Stimulated activated CD8-positive, alpha-beta memory T cell treated with anti-CD3 and anti-CD28 coated beads, Interleukin-2, amount 100 ng/mL, for 48 hours (primary cell): ENCODE results near the gene SAMD11.

Source experiments
- DNase-seq, 2 donors: peaks; one replicate each; pipeline ENCODE4 v3.0.0-alpha.2; 2020; ENCODE audit warnings: low read depth in 2 of 2

The SAMD11 gene

DNA sequence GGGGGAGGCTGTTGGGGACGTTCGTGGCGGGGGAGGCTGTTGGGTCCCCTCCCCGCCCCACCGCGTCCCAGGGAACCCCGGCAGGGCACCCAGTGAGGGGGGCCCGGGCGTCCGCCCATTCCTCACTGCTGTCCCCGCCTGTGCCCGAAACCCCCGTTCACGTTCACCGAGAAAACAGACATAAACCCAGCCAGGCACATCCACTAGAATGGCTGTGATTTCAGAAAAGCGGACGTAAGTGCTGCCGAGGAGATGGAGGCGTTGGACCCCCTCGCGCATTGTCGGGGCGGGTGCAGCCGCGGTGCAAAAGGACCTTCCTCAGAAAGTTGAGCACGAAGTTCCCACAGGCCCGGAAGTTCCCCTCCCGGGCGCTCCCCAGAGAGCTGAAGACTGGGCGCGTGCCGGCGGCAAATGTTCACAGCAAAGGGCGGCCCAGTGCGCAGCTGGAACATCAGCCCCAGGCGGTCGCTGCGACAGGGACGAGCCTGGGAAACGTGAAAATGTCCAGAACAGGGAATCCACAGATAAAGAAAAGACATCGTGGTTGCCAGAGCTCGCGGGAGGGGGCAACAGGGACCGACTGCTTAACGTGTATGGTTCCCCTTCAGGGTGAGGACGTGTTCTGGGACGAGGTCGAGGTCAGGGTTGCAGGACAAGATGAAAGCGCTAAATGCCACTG lies 18.5 kb upstream of the SAMD11 start:
- DNase-seq, result no peak

DNA sequence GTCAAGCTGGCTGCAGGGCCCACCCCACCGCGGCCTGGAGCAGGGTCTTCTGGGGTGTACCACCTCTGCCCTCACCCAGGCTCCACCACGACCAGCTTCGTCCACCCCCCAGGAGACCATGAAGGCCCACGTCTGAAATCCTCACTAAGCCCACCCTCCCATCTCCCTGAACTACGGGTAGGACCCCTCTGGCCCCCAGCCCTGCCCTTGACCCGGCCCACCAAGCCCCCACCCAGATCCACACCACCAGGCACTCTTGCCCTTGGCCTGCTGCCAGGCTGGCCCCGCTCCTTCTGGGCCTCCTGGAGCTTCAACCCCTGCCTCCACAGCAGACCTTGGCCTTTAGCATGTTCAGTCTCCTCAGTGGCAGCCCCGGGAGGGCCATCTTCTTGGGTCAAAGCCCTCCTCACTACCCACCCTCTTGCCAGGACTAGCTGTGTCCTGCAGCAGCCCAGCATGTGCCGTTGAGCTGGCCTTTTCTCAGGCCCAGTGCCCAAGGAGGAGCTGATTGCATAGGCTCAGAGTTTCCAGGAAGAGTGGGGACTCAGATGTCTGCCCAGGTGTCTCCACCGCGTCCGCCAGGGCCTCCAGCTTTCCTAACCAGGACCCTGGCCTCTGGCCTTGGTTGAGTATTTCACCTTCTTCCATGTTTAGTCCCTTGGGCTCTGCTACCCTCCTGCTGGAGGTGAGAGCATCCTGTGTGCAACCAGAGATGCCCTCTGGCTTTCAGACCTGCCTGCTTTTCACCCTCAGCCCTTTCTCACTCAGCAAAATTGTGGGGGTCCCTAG lies 17.7 kb upstream of the SAMD11 start:
- DNase-seq, result no peak

DNA sequence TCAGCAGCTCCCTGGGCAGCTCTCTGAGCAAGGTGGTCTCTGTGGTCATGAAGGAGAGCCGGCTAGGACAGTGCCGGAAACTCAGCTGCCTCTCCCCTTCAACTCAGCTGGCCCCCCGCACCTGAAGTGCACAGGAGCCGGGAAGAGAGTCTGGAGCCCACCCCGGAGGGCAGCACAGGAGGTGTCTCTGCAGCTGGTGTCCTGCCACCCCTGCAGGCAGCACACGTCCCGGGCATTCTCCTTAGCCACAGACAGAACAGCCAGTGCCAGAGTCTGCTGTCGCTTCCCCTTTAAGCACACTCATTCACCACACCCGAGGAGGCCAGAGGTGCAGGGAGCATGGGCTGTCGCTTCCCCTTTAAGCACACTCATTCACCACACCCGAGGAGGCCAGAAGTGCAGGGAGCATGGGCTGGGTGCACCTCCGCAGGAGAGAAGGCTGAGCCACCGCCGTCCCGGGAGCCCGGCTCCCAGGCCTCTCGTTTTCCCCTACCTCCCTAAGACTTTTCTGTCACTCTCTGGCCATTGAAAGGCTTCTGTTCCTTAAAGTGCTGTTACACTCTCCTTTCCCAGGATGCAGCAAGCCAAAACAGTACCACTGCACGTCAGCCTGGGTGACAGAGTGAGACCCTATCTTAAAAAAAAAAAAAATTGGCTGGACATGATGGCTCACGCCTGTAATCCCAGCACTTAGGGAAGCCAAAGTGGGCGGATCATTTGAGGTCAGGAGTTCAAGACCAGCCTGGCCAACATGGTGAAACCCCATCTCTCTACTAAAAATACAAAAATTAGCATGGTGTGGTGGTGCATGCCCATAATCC lies 16.9 kb upstream of the SAMD11 start:
- no peak for DNase-seq

DNA sequence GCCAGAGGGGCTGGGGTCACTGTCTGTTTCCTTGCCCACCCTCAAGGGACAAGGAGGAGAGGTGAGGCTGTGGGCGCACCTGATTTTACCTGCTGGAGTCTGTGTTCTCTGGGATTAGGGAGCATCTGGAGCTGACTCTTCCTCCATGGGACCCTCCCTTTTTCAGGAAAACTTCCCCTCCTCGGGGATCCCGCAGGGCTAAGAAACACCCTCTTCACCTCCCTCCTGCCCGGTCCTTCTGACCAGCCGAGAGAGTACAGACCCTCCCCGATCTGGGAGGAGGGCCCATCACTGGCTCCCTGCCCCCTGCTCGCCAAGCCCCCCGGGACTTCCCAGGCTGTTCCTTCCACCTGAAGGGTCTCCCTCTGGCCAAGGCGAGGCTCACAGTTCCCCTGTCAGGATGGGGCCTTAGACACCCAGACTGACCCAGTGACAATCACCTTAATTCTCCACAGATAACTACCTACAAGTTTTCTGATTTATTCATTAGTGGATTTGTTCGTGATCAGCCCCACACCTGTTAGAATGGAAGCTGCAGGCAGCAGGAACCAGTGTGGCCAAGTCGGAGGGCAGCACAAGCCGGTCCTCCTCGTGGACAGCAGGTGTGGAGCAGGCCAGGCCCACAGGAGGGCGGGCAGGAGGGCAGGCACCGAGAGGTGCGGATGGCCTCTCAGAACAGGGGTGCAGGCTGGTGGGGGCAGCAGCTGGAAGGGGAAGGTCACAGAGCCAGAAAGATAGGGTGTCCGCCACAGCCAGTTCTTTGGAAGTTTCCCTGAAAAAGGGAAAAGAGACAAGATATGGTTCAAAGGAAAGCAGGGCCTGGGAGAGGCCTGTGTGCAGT lies 15.9 kb upstream of the SAMD11 start:
- no peak for DNase-seq

DNA sequence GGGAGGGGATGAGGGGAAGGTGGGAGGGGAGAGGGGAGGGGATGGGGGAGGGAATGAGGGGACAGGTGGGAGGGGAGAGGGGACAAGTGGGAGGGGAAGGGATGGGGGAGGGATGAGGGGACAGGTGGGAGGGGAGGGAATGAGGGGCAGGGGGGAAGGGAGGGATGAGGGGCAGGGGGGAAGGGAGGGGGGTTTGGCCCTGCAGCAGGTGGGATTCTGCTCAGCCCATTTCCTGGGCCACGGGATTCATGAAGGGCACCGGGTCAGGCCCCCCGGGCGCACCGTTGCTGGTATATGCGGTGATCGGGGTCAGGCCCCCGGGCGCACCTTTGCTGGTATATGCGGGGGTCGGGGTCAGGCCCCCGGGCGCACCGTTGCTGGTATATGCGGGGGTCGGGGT lies 15.1 kb upstream of the SAMD11 start:
- DNase-seq, result no peak

DNA sequence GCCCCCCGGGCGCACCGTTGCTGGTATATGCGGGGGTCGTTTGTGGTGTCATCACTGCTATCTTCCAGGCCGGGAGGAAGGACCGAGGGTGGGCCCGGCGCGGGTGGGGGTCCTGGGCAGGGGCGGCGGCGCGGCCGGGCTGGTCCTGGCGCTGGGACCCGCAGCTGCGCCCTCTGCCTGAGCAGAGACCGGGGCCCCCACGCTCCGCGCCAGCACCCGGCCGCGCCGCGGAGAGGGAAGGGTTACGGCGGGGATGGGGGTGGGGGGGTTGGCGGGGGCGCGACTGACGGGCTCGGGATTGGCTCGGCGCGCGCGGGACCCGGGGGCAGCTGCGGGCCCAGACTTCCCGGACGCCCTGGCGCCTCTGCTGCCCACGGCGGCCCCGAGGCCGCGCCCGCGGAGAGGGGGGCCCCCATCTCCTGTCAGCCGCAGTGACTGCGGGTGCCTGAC lies 13.8 kb upstream of the SAMD11 start:
- no peak for DNase-seq

DNA sequence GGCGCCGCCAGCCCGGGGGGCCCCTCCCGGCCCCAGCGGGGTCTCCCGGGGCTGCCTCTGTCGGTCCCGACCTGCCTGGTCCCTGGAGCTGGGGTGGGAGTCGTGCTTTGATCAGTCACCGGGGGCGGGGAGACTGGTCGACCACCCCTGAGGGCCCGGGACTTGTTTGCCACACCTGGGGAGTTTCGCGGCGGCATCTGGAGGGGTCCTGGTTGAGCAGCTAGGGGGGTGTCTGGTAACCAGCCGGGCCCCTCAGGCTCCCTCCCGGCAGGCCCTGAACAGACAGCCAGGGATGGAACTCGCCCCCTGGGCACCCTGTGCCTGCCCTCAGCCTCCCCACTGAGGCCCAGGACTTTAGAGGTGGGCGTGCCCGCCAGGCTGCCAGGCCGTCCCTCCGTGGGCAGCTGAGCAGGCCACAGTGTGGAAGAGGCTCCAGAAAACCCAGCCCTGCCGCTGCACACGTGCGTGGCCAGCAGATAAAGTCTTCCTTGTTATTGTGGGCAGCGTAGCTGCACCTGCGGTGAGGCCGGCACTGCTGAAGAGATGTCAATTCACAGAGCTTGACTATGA lies 13.3 kb upstream of the SAMD11 start:
- DNase-seq, result no peak

DNA sequence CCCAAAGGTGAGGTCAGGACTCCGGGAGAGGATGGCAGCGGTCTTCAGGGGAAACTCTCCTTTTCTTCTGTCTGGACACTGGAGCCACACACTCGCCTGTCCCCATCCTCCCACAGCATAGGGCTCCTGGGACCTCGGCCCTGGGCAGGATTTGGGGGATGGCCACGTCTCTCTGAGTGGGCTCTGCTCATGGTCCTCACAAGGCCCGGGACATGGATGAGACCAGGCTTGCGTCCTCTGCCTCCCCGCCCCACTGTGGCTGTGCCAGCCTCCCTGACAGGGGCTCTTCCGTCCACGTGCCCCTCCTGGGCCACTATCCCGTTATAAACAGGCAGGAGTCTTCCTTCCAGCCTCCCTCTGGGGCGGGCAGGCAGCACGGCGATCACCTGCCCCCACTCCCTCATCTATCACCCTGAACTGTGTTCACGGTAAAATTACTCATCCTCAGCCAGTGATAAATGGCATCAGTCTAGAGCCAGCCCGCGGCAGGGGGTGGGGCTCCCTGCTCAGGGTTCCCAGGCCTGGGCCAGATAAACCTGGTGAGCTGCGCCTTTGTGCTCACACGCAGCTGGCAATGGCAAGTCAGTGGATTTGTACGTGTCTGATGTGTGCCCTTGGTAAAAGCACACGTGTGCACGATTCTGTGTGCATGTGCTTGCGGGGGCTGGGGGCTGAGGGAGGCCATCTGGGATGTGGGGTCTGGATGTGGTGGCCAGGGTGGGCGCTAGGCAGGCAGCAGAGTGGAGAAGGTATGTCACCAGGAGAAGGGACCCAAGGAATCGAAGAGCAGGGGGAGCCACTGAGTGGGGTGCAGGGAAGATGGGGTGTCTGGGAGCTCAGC lies 12.6 kb upstream of the SAMD11 start:
- no peak for DNase-seq

DNA sequence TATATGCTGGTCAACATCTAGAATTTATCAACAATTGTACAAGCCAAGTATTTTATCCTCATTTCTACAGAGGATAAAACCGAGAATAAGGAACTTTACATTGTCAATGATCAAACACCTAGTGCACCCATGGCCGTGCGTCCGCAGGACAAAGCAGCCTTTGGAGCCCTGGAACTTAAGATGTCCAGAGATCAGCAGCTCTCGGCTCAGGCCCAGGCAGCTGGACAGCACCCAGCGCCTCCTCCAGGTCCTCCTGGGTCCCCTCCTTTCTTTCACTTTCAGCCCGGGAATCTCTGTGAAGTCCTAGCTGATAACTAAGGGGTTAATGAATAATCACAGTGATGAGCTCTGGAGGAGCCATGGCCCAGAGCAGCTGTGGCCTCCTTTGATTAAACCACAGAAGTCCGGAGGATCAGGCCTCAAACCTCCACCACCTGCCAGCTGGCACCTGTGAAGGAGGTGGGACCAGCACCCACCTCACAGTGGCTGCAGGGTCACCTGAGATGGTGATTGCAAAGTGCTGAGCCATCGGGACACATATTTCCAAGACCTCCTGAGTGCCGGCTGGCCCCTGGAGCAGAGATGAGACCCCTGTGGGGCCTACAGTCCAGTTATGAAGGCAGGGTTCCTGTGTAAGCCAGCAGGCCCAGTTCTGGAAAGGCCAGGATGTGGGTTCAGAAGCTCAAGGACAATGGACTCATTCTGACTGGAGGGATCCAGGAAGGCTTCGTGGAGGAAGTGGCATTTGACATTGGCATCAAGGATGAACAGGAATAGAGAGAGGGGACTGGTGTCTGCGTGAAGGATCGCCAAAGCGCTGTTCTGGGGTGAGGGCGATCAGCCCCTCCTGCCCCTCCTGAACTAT lies 11.6 kb upstream of the SAMD11 start:
- no peak for DNase-seq

DNA sequence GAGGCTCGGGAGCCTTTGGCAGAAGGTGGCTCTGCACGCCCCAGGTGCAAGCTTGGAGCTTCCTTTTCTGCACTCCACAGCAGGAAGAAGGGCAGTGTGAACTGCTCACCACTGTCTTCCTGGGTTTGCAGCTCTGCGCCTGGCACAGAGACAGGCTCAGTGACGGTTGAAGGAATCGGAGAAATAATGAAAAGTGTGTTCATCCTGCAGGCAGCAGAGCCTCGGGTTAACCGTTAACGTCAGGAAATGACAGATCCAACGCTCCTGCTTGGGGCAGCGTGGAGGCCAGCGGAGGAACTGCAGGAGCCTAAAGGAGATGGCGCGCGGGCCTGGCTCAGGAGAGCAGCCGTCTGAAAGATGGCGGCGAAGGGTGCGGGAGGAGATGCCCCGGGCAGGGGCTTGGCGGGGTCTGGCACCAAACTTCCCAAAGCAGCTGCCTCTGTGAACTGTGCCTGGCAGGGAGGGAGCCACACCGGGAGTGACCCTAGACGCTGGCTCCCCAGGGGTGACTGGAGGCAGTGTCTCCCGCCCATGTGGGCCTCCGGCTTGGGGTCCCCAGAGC lies 10.9 kb upstream of the SAMD11 start:
- no peak for DNase-seq

DNA sequence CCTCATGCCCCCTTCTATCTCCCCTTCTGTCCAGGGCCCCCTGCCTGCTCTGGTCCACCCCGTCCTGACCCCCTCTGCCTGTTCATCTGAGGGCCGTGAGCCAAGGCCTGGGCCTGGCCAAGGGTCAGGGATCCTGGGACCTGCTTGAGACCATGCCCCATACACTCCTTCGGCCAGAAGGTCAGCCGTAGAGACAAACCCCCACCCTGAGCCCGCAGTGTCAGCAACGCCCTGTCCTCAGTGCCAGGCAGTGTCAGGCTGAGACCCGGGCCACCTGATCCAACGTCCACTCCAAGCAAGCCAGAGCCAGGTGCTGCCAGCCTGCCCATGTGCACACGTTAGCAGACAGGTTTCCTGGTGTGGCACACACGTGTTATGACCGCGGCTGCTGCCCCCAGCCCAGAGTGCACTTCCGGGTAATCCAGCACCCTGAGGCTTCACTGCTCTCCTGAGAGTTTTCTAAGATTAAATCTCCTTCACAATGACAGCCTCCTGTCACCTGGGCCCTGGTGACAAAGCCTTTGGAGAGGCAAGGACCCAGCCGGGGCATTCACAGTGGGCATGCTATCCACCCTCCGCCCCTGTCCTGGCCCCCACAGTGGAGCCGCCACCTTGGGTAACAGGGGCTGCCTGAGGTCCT lies 10.1 kb upstream of the SAMD11 start:
- no peak for DNase-seq

DNA sequence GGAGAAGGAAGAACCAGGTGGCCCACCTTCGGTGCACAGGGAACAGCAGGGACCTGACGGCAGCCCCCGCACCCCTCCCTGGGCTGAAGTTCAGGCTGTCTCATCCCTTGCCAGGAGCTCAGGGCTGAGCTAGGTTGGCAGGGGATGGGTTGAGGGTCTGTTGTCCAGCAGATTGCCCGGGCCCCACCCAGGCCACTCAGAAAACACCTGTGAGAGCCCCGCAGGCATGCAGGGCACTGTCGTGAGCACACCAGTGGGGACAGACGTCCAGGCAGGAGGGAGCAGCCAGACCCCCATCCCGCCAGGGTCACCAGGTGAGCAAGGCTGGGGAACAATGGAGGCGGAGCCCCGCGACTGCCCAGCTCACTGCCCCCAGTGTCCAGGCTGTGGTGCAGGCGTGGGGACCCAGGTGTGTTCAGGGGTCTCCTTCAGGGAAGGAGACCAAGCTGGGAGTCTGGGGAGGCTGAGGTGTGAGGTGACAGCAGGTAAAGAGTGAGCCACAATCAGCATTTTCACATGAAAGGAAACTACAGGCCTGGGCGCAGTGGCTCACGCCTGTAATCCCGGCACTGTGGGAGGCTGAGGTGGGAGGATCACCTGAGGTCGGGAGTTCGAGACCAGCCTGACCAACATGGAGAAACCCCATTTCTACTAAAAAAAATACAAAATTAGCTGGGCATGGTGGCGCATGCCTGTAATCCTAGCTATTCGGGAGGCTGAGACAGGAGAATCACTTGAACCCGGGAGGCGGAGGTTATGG lies 9.4 kb upstream of the SAMD11 start:
- no peak for DNase-seq

DNA sequence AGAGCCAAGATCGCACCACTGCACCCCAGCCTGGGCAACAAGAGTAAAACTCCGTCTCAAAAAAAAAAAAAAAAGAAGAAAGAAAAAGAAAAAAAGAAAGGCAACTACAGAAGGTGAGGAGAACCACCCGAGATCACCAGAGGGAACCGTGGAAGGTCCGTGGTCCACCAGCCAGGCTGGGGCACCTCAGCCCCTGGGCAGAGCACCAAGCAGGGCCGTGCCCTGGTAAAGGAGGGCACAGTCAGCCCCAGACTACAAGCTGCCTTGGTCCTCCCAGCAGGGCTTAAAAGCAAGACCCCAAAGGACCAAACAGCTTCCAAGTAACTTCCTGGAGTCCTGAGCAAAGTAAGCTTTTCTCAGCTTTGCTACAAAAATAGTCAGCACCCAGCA lies 8.8 kb upstream of the SAMD11 start:
- DNase-seq, result no peak

DNA sequence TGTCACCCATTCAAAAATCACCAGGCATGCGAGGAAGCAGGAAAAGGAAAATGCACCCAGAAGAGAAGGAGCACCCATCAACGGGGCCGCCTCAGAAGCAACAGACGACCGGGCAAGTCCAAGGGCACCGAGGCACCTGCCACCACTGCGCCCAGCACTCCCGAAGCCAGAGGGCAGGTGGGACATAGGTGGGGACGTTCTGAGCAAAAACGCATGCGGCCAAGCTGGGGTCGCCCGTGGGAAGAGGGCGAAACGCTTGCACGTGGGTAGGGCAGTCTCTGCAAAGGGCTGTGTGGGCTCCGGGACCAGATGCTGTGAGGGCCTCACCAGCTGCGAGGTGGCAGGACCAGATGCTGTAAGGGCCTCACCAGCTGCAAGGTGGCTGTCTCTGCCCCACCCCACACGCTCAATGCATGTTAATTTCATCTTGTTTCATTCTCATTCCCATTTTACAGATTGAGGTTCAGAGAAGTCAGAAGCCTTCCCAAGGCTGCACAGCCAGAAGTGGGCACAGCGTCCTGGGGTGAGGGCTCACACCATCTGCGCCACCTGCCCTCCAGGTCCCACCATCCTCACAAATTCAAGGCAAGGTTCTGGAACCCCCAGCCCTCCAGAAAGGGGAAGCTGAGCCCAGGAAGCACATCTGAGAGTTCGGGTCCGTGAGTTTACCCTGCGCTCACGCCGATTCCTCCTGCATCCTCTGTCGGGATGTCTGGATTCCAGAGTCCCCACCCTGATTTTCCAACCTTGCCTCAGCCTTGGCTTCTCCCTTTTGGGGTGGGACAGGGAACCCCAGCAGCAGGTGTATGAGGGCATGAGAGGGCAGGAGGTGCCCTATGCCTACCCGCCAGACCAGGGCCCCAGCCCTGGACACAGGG lies 8.2 kb upstream of the SAMD11 start:
- DNase-seq, result no peak

DNA sequence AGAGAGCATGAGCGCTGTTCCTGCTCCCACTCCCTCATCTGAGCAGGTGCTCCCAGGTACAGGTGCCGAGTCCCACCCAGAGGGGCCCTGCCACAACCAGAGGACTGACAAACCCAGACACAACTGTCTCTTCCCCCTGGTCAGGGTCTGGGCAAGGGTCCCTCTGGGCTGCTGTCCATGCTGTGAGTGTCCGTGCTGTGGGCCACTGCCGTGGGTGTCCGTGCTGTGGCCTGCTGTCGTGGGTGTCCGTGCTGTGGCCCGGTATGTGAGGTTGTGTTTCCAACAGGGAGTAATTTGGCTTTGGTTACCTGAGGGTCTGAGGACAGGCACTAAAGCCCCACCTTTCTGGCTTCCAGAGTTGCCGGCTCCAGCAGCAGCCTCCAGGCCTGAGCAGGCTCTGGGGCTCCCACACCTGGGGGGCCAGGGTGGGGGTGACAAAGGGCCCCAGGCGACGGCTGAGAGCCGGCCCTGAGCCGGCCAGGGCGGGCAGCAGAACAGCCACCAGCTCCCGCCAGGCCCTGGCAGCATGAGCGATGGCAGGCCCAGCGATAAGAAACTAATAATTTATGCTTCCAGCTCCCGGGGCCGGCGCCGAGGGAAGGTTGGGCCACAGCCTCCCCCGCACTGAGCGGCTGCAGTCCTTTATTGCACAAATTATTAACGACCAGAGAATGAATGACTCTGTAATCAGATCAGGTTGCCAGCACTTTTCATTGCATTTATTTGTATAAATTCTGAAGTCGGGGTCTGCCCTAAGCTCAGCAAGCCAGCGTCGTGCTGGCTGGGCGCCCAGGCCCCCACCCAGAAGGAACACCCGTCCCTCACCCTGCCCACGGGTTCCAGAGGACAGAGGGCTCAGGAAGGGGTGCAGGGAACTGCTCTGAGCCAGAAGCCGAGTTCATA lies 7.3 kb upstream of the SAMD11 start:
- no peak for DNase-seq

DNA sequence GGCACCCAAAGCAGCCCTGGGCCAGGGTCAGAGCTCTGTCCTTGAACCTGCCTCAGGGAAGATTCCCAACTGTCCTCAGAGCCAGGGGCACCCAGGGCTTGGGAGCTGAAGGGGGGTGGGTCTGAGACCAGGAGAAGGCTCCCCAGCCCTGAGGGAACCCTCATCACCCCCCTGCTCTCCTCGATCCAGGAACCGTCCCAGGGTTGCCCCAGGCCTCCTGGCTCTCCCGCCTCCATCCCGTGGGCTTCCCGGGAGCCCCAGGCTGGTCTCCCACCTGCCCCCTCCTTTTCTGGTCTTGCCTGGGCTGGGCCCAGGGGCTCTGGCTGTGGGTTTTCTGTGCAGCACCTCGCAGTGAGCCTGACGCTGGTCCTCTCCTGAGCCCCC lies 6.7 kb upstream of the SAMD11 start:
- DNase-seq, result no peak
